Chondrocyte (in vitro differentiated cells): ENCODE results near the gene GAPVD1. TPM values are rescaled to one million over a fixed set of nuclear protein-coding genes. Genes with fewer than 3 reads are reported as not detected.

ENCODE experiments used
- DNase-seq: peaks from one replicate; pipeline ENCODE4 v3.0.0; 2021; ENCODE audit warnings: mixed read lengths, low spot score
- H3K27ac Mint-ChIP-seq: one replicate; pipeline ENCODE4 v1.8.0; 2021; ENCODE audit warnings: mild to moderate bottlenecking, moderate library complexity, mixed read lengths; ENCODE audit not compliant: unreplicated experiment
- H3K27me3 Mint-ChIP-seq: 2 replicates; pipeline ENCODE4 v1.8.0; 2021; ENCODE audit warnings: low read depth, mixed read lengths
- H3K36me3 Mint-ChIP-seq: 2 replicates; pipeline ENCODE4 v1.8.0; 2021; ENCODE audit warnings: low read depth, mixed read lengths
- H3K4me1 Mint-ChIP-seq: 2 replicates; pipeline ENCODE4 v1.8.0; 2021; ENCODE audit warnings: low read depth, mild to moderate bottlenecking, mixed read lengths
- H3K4me3 Mint-ChIP-seq: one replicate; pipeline ENCODE4 v1.8.0; 2021; ENCODE audit warnings: mild to moderate bottlenecking, moderate library complexity, mixed read lengths; ENCODE audit not compliant: unreplicated experiment
- H3K9me3 Mint-ChIP-seq: 2 replicates; pipeline ENCODE4 v1.8.0; 2021; ENCODE audit warnings: low read depth, mixed read lengths
- CTCF ChIP-seq: fragments of 200-600 bp; sonication (generic); IDR thresholded peaks from 2 replicates; pipeline ENCODE4 v1.5.0; 2021; ENCODE audit warnings: antibody characterized with exemption, mild to moderate bottlenecking, moderate library complexity
- total RNA-seq: library from RNA; stranded (reverse); gene quantifications from 3 replicates; pipeline ENCODE4 v1.2.1, GENCODE V29; 2021

Gene GAPVD1
- total RNA-seq, 1 donor from 2014 or later, result 46.2 TPM

- no peak for DNase-seq
- peaks cover 6% of the 10 kb centered on the region for H3K4me1 Mint-ChIP-seq
- H3K9me3 Mint-ChIP-seq, result no peaks in the 10 kb centered on the region
- TF ChIP-seq CTCF, result no peak
- no peak overlapping the region for H3K4me3 Mint-ChIP-seq
- H3K27ac Mint-ChIP-seq, result no peak overlapping the region
- H3K27me3 Mint-ChIP-seq, result peaks cover 2% of the 10 kb centered on the region
- H3K36me3 Mint-ChIP-seq, result no peaks in the 10 kb centered on the region
Measured at GRCh38 chr9:125379208-125379607, 117.6 kb downstream of the GAPVD1 start.

GRCh38 chr9:125380406-125380805 is 118.8 kb downstream of the GAPVD1 start:
- no peaks in the 10 kb centered on the region for H3K9me3 Mint-ChIP-seq
- H3K27ac Mint-ChIP-seq, result no peak overlapping the region
- H3K4me3 Mint-ChIP-seq, result no peak overlapping the region
- H3K27me3 Mint-ChIP-seq, result peaks cover 2% of the 10 kb centered on the region
- no peak for DNase-seq
- H3K36me3 Mint-ChIP-seq, result no peaks in the 10 kb centered on the region
- no peaks in the 10 kb centered on the region for H3K4me1 Mint-ChIP-seq
- no peak for TF ChIP-seq CTCF

GRCh38 chr9:125387861-125388524 is 126.4 kb downstream of the GAPVD1 start:
- no peak for DNase-seq
- Mint-ChIP-seq H3K4me1 (no peaks in the 10 kb centered on the region), H3K27me3 (no peaks in the 10 kb centered on the region), H3K4me3 (no peak overlapping the region), H3K27ac (no peak overlapping the region), H3K36me3 (no peaks in the 10 kb centered on the region), H3K9me3 (no peaks in the 10 kb centered on the region)
- TF ChIP-seq CTCF, result no peak

GRCh38 chr9:125388978-125389377 is 127.4 kb downstream of the GAPVD1 start:
- TF ChIP-seq CTCF, result no peak
- no peak overlapping the region for H3K27ac Mint-ChIP-seq
- H3K4me1 Mint-ChIP-seq, result no peaks in the 10 kb centered on the region
- no peak for DNase-seq
- no peaks in the 10 kb centered on the region for H3K27me3 Mint-ChIP-seq
- no peaks in the 10 kb centered on the region for H3K9me3 Mint-ChIP-seq
- no peaks in the 10 kb centered on the region for H3K36me3 Mint-ChIP-seq
- H3K4me3 Mint-ChIP-seq, result no peak overlapping the region

GRCh38 chr9:125391704-125392103 is 130.1 kb downstream of the GAPVD1 start:
- Mint-ChIP-seq H3K36me3 (no peaks in the 10 kb centered on the region), H3K9me3 (no peaks in the 10 kb centered on the region), H3K4me1 (no peaks in the 10 kb centered on the region), H3K4me3 (no peak overlapping the region), H3K27me3 (no peaks in the 10 kb centered on the region), H3K27ac (no peak overlapping the region)
- TF ChIP-seq CTCF, result no peak
- no peak for DNase-seq
